HG03457 (cell line): ENCODE measurements around the gene A3GALT2.

Experiments used
- ATAC-seq: cut with Tn5 transposase; IDR thresholded peaks from one replicate; pipeline ENCODE4 v1.9.1; 2021; ENCODE audit warnings: moderate number of reproducible peaks; ENCODE audit not compliant: unreplicated experiment

The A3GALT2 gene

DNA sequence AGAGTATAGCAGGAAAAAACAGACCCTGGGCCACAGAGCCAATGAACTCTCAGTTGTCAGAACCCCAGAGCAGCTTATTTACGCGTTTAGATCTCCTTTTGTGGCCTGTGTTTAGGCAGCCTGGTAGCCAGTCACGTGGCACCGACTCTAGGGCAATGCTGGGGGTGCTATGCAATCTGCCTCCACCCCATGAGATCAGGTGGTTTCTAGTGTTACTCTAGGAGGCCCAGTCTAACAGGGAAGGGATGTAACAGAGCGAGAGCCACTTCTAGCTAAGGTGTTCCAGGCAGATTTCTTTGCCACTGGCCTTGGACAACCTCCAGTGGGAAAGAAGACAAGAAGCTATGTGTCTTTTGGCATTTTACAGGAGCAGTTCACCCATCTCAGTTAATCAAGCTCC, 12.0 kb upstream of the A3GALT2 start:
- ATAC-seq = no peak

DNA sequence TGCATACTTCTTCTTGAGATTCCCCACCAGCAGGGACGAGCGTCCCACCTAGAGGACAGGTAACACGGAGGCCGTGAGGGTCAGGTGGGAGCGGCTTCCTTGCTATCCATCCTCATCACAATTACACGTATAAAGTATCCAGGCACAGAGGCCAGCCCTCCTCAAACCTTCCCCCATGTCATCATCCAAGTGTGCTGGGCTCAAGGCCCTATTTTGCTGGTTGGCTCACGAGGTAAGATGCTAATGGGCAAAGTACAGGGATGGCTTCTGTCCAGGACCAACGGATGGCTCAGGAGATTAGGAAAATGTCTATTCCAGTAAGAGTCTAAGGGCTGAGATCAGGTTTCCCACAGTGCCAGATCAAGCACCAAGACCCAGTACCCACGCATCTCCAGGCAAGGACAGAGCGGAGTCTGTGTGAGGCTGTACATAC, 11.5 kb upstream of the A3GALT2 start:
- no peak for ATAC-seq

DNA sequence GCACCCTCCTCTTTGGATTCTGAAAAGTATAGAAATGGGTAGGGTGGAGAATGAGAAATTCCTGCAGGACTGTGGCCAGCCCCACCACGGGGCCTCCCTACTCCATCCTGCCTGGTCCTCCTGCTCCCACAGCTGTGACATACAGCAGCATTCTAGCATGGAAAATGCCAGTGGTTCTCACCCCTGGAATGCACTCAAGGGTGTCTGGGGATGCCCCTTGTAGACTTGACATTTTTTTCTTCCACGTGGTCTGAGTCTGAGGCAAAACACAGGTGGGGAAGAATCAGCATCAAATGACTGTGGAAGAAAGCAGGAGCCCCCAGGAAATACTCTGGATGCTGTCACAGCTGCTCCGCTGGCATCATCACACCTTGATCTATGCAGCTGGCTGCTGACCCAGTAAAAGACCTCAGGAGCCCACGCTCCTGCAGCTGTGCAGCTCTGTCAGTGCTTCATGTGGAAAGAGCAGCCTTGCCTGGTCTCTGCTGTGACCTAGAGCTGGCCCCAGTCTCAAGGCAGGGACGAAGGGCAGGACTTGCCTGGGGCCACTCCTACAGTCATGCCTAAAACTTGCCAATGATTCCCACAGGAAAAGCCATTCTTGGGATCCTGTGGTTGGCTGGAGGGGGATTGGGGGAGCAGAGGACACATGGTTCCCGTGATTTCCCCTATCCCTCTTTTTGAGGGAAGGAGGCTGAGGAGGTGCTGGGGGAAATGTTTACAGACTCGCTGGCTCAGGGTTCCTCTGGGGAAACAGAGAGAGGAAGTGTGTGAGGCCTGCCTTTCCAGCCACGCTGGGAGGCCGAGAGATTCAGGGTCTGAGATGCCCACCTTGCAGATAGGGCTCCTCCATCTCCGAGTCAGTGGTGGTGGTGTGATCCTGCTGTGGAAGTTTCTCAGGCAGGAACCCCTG, 10.8 kb upstream of the A3GALT2 start:
- no peak for ATAC-seq

DNA sequence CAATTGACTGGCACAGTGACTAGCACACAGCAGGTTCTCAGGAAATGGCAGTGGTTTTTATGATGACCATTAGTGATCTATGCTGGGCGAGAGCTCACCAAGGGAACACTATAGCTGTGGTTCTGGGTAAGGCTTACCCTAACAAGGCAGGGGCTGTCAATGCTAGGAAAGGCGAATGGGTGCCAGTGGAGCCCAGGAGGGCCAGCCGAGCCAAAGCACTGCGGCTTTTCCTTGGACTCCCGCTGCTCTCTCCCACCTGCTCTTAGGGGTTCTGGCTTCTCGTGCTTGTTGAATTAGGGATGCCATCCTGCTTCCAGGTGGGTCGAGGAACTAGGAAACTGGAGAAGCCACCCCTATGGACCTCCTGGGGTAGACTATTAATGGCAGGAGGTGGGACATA, 10.0 kb upstream of the A3GALT2 start:
- no peak for ATAC-seq

DNA sequence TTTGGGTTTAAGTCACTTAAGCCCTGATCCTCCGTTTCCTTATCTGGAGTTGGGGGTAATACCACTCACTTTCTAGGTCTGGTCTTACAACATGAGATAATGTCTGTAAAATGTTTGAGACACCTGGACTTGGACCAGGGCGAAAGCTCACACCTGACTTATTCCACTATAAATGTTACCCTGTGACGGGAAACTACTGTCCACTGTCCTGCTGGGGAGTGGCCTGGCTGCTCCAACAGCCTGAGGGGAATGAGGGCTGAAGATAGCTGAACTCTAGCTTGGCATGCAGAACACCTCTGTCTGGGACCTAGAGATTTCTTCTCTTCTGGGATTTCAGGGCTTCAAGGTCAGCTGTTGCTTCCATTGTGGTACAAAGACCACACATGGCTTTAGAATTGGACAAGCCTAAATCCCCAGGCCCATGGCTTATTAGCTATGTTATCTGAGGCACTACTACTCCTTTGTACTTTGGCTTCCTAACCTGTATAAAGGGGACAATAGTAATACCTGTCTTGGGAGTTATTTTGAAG, 9.5 kb upstream of the A3GALT2 start:
- ATAC-seq = no peak

DNA sequence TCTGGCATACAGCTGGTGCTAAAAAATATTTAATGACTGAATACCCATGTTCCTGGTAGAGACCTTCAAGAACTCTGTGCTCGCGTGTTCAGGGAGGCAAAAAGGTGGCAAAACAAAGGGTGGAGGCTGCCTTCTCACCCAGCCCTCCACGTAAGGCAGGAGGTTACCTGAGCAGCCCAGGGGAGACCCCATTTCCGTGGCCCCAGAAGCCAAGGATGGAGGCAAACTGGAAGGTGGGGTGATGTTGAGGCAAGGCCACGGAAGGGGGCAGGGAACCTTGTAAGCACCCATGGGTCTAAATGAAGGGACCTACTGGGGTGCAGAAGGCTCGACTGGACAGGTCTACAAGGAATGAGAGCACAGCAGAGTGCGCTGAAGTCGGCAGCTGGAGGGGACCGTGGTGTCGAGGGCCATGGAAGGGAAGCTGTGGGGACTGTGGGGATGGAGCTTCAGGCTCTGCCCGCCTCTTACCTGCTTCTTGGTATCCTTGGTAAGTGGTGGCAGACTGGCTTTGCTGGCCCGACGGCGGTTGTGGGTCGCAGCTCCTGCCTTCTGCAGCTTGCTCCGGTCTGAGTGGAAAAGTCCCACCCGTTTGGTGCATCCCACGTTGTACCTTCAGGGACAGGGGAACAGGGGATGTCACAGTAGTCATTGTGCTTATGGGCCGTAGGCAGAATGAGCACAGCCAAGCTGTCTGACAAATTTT, 8.9 kb upstream of the A3GALT2 start:
- no peak for ATAC-seq

DNA sequence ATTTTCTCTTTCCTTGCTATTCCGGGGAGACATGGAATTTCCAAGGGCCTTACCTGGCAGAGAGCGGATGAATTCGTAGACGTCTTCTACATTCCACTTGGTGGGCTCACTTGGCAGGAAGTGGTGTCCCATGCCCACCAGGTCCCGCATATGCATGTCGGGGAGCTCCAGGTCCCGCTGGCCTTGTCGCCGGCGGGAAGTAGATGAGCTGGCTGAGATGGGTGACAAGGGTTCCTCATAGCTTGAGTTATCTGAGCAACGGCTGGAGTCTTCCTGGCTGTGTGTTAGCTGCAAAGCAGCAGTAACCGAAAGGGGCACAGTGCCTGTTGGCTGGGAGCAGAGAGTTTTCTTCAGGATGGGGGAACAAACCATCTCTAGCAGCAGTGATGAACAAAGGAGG, 7.9 kb upstream of the A3GALT2 start:
- ATAC-seq = no peak

DNA sequence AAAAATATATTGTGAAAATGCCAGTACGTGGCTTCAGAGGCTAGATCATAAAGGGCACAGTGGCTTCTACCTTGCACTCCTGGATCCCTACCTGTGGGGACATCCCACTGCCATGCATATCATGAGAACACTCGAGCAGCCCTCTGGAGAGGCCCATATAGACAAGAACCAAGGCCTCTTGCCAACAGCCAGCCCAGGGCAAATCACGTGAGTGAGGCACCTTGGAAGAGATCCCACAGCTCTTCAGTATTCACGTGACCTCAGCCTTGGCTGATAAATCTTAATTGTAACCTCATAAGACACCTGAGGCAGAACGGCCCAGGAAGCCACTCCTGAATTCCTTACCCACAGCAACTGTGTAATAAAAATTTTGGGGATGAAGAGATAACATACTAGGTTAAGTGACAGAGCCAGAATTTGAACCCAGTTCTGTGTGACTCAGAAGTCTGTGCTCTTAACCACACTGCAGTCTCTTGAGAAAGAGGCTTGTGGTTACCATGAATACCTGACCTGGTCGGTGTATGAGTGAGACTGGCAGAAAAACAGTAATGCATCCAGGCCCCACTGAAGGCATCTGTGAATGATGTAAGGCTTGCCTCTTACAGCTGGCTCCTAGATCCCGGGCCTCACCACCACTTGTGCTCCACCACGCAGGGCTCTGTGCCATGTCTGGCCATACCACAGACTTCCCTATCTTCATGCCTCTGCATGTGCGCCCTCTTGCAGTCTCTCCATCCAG, 6.9 kb upstream of the A3GALT2 start:
- ATAC-seq = no peak

DNA sequence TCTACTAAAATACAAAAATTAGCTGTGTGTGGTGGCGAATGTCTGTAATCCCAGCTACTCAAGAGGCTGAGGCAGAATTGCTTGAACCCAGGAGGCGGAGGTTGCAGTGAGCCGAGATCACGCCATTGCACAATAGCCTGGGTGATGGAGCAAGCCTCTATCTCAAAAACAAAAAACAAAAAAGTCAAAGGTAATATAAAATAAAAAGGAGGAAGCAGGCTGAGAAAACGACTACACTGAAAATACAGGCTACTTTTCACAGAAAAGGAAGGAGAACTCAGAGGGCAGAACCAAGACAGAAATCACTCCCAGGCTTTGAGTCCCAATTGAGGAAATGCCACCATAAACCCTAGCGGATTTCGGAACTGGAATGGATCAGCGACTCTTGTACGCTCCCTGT, 5.9 kb upstream of the A3GALT2 start:
- no peak for ATAC-seq

DNA sequence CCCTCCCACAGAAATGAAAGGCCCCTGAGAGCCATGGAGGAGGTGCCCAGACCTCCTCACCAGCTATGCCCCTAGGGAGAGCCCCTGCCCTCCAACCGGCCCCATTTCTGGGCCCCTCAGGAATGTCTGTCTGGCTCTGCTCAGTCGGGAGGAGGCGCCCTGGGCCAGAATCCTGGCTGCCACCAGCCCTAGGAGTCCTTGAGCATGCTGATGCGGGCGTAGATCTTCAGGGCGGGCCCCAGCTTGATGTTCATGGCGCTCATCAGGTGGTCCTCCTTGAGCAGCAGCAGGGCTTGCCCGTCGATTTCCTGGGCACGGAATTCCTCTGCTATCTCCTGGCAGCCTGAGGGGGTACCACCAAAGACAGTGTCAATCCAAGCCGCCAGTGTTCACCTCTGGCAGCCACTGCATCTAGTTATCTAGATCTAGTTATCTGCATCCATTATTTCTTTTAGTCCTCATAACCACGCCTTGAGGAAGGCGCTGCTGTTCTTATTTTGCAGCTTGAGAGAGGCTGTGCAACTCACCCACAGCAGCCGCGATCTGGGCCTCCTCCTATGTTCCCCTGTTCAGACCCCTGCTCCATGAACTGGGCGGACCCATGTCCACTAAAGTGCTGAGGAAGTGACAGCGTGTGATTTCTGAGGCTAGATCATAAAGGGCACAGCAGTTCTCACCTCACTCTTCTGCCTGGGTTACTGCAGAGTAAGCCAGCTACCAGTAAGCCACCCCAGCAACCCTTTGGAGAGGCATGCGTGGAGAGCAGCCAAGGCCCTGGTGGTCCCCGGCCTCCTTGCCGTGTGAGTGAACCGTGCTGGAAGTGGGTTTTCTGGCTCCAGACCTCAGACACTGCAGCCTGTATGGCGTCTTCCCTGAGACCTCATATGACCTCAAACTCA, 4.0 kb upstream of the A3GALT2 start:
- no peak for ATAC-seq

DNA sequence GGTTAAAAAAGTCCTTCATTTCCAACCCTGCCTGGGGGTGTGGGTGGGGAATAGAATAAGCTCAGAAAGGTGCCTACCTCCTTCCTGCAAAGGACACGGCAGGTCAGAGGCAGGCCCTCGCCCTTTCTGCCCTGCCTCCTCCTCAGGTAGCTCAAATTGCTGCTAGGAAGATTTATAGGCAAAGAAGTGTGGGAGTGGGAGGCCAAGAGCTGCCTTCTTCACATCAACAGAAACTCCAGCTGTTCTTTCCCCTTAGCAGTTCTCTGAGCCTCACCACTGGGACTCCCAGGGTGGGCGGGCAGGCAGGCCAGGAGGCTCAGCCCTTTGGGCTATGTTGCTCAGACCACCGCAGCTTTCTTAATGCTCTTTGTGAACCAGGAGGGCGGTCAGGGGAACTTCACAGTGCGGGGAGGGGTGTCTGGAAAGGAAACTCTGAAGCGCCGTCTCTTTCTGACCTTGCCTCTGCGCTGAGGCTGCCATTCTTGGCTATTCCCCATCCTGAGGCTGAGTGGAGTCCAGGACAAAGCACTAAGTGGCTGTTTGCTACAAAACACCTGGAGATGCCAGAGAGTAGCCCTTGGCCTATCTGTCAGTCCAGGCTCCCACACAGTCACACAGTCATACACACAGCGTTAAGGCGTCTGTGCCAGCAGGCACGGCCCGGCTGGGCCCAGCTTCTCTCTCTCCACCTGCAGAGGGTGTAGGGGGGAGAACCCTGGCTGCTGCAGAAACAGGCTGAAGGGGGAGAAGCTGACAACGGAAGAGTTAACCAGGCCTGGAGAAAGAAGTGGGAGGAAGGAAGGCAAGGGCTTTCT, 3.0 kb upstream of the A3GALT2 start:
- no peak for ATAC-seq

DNA sequence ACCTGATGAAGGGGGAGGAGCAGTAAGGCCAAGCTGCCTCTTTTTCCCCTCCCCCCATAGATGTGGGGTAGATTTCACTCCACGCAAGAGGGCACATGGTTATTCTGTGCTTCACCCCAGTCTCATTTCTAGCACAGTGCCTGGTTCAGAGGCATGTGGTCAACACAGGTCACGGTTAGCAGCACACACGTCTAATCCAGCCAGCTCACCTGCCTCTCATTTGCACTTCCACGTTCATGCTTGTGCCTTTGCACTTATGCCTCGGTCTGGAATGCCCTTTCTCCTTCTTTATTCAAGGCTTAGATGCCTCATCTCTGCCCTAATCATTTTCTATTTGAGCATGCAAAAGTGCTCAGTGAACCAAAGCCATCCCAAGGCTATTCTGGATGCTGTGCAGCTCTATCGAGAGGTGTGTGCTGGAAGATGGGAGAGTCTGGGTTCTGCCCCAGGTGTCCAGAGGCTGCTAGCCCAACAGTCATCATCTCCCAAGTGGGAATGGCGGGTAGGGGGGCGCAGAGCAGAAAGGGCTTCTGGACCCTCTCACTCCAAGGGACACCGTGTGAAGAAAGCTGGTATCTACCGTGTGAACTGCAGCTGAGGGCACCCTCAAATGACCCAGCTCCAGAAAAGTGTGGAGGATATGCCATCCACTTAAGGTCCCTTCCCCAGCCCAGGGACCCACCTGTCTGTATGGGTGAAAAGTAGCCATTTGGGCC, 2.1 kb upstream of the A3GALT2 start:
- ATAC-seq = no peak

DNA sequence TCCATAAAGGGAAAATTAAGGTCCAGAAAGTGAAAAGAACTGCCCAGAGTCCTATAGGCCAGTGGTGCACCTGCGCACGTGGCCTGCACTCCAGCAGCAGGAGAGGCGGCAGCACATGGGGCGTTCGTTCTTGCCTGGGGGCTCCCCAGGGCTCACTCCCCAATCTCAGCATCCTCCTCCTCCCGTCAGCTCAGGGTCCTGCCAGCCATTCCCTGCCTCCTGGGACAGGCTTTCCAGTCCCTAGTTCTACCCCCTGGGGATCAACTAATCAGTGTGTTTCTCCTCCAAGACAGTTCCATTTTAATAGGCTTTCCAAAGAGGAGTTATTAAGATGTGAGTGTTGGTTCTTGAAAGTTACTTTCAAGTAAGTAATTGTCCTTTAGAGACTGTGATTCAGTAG, 1.2 kb upstream of the A3GALT2 start:
- no peak for ATAC-seq

DNA sequence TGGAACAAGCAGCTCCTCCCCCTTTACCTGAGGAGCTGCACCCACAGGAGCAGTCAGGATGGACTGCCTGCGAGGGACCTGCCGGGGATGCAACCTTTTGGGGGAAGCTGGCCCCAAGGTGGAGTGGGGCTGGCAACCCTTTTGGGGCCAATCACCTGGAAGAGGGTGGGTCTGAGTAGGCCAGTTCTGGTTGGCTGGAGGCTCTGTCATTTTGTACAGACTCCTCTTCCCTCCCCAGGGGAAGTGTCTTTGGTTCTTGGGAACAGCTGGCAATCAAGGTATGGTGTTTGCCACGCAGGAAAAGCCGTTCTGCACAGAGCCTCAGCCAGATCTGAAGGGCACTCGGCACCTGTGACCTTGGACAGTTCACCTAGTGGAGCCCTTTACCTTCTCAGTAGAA, 280 bp upstream of the A3GALT2 start:
- no peak for ATAC-seq

DNA sequence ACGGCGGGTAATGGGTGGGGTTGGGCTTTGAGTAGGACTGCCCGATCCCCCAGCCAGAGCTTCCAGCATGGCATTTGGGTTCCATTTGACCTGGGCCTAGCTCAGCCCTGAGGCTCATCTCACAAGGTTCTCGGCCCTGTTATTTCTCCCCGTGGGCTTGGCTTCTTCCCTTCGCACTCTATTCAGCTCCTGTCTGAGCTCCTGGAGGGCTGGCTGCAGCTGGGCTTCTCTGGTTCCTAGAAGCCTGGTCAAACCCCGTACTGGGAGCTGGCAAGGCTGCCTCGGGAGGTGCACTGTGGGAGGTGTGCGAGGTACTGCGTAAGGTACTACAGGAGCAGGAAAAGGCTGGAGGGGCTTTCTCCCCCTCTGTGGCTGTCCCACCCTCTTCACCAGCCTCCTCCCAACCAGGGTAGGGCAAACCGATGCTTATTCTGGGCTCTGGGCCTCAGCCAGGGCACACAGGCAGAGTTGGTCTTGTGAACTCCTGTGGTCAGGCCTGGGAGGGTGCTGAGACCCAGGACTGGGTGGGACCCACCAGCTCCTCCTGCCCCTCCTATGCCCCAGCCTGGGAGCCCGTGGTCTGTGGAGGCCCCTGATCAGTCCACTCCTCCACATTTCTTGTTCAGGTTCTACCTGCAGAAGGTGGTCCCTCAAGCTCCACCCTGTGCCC, 814 bp downstream of the A3GALT2 start:
- ATAC-seq = no peak

DNA sequence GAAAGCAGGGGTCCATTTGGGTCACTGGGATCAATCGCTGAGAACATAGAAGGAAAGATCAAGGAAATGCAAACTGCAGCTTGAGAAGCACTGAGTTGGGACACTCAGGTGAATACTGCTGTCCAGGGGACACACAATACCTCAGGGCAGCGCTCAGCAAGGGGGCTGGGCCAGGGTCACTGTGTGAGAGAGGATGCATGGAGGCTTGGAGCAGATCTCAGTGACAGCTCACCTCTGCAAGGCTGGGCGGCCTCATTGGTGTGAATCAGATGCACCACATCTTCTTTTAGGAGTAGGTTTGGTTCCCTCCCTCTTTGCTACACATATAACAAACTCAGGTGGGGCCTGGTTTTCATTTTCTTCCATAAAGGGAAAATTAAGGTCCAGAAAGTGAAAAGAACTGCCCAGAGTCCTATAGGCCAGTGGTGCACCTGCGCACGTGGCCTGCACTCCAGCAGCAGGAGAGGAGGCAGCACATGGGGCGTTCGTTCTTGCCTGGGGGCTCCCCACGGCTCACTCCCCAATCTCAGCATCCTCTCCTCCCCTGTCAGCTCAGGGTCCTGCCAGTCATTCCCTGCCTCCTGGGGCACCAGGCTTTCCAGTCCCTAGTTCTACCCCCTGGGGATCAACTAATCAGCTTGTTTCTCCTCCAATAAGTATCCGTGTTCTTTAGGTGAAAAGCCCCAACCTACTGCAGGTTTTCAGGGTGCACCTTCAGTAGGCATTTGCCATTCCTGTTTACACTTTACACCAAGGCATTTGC, 1.5 kb downstream of the A3GALT2 start:
- no peak for ATAC-seq

DNA sequence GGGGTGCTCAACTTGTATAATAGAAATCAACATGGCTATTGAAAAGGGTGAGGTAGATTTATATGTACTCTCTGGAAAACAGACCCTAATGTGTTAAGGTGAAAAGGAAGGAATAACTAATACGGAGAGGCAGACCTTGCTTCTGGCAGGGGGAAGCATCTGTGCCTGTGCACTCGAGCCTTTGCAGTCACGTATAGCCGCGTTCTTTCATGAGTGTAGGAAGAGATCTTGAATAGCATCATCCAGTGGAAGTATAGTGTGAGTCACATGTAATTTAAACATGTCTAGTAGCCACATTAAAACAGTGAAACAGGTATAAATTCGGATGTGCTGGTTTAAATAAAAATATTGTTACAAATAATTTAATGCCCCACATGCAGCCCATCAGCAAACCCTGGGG, 3.0 kb downstream of the A3GALT2 start:
- ATAC-seq = no peak

DNA sequence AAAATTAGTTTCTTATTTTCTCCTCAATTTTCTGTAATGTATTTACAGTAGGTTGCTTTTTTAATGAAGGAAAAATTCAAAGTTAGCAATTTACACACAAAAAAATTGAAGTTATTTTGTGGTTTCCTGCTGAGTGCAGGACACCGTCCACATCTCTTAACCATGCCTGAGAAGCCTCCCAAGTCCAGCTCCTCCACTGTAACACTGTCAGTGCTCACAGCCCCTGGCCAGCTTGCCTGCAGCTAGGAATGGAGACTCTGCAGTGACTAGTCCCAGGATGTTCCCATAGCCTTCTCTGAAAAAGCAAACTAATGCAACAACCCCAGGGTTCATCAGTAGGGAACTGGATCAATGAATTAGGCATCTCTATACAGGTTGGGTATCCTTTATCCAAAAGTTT, 3.5 kb downstream of the A3GALT2 start:
- no peak for ATAC-seq
